DND-41 (cell line): ENCODE data around the gene MBNL2.

Experiments used
- EZH2 ChIP-seq: IDR thresholded peaks from 3 replicates; pipeline ENCODE4 v1.6.1; 2012; ENCODE audit warnings: borderline replicate concordance, low read depth, mild to moderate bottlenecking, moderate library complexity, low read length, inconsistent platforms; ENCODE audit not compliant: severe bottlenecking
- TF ChIP-seq, protein P1 (sequence below): IDR thresholded peaks from 2 replicates; pipeline ENCODE4 v1.5.1; 2012; ENCODE audit warnings: borderline replicate concordance, low read length, moderate library complexity, mild to moderate bottlenecking; ENCODE audit not compliant: poor library complexity, severe bottlenecking; ENCODE audit errors: extremely low read depth

DNA sequence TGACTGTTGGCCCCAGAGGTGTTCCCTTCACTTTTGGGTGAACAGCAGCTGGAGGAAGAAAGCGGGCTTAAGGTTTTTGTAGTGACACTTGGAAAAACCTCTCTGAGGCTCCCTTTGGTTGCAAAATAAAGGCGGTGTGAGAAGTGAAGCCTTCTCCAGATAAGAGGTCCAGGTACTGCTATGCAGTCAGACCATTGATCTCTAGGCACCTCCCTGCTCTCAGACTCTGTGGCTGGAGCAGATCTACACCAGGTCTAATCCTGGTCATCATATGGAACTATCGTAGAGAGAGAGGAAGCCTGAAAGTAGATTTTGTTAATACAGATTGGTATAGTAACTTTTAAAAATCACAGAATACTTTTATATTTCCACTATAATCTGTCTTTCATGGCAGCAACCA lies 47.5 kb downstream of the MBNL2 start:
- TF ChIP-seq, protein P1, sequence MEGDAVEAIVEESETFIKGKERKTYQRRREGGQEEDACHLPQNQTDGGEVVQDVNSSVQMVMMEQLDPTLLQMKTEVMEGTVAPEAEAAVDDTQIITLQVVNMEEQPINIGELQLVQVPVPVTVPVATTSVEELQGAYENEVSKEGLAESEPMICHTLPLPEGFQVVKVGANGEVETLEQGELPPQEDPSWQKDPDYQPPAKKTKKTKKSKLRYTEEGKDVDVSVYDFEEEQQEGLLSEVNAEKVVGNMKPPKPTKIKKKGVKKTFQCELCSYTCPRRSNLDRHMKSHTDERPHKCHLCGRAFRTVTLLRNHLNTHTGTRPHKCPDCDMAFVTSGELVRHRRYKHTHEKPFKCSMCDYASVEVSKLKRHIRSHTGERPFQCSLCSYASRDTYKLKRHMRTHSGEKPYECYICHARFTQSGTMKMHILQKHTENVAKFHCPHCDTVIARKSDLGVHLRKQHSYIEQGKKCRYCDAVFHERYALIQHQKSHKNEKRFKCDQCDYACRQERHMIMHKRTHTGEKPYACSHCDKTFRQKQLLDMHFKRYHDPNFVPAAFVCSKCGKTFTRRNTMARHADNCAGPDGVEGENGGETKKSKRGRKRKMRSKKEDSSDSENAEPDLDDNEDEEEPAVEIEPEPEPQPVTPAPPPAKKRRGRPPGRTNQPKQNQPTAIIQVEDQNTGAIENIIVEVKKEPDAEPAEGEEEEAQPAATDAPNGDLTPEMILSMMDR: no peak
- TF ChIP-seq EZH2: no peak
